HG03575 (cell line): ENCODE results near the gene LRRC2.
"Not testable (repeated sequence)": the region's sequence is repeated elsewhere in the genome, so short reads cannot be mapped to it uniquely, and the experiment has no call there.

Experiments
- ATAC-seq: cut with Tn5 transposase; IDR thresholded peaks from one replicate; pipeline ENCODE4 v1.9.1; 2021; ENCODE audit not compliant: unreplicated experiment, insufficient number of reproducible peaks, low FRiP score; ENCODE audit errors: extremely low read depth

Gene LRRC2, protein sequence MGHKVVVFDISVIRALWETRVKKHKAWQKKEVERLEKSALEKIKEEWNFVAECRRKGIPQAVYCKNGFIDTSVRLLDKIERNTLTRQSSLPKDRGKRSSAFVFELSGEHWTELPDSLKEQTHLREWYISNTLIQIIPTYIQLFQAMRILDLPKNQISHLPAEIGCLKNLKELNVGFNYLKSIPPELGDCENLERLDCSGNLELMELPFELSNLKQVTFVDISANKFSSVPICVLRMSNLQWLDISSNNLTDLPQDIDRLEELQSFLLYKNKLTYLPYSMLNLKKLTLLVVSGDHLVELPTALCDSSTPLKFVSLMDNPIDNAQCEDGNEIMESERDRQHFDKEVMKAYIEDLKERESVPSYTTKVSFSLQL

DNA sequence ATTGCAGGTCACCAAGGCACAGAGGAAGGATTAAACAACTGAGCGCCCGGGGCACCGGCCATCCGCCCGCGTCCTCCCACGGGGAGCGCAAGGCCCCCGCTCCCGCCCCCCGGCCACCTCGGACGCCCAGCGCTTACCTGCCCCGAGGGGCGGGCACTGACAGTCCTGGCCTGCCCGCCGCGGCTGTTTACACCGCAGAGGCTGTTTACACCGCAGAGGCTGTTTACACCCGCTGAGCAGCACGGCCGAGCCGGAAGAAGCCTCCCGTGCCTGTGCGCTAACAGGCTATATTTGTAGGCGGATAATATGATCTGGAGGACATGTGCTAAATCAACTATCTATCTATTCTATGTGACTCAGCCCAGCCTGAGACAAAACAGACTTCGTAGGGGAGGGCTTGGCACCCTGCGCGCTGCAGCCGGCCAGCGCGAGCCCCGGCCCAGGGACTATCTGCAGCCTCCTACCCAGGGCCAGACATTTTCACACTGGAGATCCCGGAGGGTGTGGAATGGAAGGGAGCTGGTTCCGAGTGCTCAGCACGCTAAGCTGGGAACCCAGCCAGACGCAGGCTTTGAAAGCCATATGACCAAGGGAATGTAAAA, at the start of gene LRRC2:
TSS of gene LRRC2 (minus strand) at position 263 of the 602 bp plus-strand sequence. CDS start 14,711 bp downstream, outside the sequence.
- no peak for ATAC-seq

DNA sequence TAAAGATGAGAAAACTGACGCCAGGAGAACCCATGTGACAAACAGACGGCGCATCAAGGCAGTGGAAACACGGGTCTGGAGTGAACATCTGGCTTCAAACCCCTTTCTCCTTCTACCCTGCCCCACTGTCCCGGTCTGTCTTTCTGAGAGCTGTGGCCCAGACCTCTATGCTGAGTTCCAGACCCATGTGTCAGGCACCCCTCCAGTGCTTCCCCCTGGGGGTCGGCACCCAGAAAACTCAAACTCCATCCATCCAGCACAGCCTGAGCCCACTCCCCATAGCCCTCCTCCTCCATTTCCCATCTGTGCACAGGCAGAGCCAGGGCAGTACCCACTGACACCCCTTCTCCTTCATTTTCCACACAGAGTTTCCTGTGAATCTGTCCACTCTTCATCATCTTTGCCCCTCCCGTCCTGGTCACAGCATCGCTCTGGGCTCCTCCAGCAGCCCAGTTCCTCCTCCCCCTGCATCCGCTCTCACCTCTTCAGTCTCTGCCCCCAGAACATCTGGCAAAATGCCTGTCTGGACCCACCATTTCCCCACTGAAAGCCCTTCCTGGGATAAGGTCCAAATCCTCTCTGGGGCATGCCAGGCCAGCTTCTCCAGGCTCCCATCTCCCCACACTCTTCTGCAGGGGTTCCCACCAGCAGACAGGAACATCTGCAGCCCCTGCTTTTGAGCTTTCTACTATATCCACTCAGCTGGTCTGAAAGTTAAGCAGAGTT, 49.1 kb upstream of the LRRC2 start:
- ATAC-seq, result no peak

DNA sequence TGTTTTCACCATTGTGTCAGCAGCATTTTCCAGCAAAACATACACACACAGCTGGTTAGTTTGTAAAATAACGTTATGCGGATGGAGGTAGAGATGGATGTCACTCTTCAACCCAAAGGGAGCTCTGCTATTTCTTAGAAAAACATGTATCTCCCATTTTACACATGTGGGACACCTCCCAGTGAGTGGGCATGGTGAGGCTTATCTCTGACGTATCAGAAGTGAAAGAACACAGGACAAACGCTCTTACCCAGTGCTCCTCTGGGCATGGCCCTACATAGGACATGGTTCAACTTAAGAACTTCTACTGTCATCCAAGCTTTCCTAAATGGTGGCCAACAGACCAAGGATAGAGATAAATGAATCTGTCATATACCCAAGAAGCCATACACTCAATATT, 48.3 kb upstream of the LRRC2 start:
- ATAC-seq, result no peak

DNA sequence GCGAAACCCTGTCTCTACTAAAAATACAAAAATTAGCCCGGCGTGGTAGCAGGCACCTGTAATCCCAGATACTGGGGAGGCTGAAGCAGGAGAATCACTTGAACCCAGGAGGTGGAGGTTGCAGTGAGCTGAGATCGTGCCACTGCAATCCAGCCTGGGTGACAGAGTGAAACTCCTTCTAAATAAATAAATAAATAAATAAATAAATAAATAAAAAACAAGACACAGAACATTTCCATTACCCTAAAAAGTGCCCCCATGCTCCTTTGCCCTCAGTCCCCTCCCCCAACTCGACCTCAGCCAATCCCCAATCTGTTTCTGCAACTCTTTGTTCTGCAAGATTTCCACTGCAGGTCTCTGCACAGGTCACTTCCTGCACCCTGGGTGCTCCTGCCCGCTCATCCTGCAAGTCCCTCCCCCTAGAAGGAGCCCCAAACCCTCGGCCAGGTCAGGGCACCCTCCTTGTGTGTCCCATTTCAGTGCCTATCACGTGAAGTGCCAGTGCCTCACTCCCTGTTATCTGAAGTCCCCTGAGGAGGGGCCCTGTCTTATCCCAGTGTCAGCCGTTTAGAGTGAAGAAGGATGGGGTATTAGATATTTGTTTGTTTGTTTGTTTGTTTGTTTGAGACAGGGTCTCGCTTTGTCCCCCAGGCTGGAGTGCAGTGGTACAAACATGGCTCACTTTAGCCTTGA, 47.4 kb upstream of the LRRC2 start:
- no peak for ATAC-seq

DNA sequence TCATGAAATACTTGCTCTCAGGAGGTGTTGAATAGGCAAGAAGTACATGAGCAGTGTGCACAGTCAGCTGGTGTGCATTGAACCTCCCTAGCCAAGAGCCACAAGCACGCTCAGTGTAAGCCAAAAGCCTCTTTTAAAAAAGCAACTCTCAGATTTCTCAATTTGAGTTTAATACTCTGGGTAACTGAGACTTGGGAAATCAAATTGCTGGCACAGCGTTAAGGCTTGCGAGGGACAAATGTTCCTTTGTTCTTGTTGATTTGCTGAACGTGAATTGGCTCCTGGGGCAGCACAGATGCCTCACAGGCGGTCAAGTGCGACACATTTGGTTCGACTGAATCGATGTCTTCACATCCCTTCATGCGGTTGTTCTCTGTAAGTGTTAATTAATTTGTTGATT, 46.2 kb upstream of the LRRC2 start, which contains the start of gene FAM240A:
TSS of gene FAM240A (plus strand) at position 202 of the 400 bp plus-strand sequence. CDS start at position 361, 159 bp downstream.
- no peak for ATAC-seq

DNA sequence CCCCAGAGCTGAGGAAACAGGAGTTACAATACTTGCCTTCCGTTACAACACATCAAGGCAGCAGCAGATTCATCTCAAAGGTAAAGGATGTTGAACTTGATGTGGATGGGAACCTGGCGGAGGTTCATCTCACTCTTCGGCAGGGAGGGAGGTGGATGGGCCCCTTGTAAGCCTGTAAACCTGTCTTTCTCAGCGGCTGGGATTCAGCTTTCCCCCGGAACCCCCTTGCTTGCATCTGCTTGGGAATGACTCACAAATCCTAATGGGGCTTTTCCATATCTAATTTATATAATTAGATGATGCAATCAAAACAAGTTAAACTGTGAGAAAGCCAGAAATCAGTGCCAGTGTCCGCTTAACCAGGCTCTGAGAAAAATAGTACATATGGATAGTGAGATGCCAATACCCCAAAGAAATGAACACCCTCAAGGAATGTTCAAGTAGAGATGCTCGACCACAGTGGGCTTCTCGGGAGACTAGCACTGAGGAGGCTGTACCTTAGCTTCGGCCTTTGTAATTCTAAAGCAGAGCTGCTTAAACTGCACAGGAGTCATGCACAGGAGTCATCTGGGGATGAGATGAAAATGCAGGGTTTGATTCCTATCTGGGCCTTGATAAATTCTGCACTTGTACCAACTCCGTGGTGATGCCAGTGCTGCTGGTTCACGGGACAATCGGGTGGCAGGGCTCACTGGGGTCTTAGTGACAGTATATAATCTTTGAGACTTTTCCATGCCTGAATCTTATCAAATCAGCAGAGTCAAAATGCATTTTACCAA, 44.0 kb upstream of the LRRC2 start:
- ATAC-seq, result no peak

DNA sequence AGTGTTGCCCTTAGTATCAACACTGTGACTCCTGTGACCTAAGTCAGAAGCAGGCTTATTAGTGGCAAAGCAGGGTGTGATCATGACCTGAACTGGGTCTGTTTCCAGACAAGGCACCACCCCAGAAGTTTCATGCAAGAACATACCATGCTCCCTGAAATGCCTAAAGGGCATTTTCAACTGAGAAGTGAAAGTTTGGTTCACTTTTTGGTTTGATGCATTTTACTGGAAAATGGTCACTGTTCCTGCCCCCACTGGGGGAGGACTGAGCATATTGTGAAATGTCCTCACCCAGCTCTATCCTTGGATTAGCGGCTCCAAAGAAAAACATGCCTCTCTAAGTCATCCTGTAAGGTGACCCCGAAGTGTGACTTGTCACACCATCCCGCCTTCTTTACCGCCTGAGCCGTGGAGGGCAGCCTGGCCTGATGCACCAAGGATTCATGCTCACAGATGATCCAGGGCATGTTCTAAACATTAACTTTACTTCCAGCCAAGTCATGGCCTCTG, 43.2 kb upstream of the LRRC2 start:
- no peak for ATAC-seq

DNA sequence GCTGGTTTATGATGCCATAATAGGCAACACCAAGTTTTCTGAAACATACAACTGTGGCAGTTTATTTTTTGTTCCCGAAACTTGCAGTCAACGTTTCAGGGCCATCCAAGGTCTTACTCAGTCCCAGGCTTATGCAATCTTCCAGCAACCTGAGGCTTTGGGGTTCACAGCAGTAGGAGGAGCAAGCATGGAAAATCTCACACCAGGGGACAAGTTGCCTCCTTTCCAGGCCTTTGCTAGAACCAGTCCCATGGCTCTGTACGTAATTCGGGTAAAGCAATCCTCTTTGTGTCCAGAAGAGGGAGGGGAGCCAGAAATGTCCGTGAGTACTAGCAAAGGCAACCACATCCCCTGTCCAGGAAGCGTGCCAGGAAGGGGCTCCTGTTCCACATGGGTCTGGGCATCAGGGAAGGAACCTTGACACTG, 41.5 kb upstream of the LRRC2 start:
- no peak for ATAC-seq

DNA sequence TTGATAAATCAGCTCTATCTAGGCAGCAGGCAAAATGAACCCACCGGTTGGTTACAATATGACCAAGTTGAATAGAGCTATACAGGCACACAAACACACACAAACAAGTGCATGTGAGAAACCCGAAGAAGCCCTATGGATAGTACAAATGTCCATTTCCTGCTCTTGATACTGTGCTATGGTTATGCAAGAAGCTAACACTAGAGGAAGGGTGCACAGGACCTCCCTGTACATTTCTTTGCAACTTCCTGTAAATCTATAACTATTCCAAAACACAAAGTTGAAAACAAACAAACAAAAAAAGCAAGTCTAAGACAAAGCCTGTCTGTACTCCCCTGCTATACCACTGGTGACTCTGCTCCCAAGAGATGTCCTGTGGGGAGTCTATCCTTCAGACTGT, 38.0 kb upstream of the LRRC2 start:
- ATAC-seq, result no peak

DNA sequence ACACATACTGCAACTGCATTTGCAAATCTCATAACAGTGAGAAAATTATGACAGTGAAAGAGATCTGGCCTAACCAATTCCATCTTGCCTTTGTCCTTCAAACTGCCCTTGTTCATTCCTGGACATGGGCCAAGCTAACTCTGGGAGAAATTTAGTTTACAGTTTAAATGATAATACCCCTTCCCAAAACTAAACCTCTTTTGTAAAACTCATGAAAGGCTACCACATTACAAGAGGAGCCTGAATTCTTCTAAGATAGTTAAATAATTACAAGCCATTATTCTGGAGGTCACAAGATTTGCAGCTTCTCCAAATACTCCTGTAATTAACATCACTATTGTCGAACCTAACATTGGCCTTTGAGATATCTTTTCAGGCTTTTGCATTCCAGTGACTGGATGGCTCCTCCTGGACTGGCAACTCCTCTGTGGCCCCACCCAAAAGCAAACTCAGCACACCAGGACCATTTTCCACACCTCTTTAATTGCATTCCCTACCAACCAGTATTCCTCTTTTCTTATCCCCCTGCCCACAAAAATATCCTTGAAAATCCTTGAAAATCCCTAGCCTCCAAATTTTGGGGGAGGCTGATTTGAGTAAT, 37.4 kb upstream of the LRRC2 start:
- no peak for ATAC-seq

DNA sequence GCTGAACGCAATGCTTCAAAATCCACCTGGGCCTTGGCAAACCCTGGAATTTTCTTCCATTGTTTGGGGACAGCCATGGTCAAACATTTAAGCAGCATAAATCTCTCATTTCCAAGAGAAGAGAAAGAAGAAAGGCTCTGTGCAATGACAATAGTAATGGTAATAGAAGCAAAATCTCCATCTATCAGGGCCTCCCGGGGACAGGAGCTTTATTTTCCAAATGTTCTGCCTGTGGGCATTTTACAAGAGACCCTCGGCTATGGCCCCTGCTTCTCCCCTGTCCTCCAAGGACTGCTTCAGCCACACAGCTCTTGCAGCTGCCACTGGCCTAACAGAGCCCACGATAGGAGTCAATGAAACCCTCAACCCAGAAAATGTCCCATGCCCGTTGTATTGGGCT, 33.5 kb upstream of the LRRC2 start:
- no peak for ATAC-seq

DNA sequence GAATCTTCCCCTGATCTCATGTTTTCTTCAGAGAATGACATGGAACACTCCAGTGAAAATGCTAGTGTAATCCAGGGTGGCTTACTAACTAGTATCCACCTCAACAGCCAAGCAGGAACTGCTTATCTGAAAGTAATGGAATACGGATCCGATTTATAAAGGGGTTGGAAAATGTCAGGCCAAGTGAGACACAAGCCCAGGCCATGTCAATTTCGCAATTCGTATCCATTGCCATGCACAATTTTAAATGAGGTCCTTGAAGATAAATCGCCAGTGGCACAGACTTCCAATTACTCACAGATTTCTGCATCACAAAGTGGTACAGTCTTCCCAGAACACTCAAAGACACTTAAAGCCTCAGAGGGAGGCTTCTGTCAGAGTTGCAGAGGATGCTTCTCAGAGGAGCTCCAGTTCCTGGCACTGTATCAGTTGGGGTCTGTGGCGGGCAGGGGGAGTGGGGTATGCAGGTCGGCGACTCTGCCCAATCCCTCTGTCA, 29.8 kb upstream of the LRRC2 start:
- ATAC-seq, result no peak

DNA sequence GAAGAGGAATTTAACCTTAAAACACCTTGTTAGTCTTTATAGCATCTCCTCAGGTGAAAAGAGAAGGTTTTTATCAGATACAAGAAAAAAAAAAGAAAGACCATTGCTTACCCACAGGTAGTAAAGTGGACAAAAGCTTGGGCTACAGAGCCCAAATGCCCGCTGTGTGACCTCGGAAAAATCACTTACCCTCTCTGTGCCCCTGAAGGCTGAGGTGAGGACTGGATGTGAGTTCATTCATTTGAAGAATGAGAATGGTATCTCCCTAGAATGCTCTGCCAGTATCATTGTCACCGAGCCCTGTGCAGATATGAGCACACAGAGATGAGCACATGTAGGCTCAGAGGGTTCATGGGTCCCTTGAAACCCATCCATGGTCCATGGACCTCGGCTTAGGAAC, 28.6 kb upstream of the LRRC2 start:
- no peak for ATAC-seq

DNA sequence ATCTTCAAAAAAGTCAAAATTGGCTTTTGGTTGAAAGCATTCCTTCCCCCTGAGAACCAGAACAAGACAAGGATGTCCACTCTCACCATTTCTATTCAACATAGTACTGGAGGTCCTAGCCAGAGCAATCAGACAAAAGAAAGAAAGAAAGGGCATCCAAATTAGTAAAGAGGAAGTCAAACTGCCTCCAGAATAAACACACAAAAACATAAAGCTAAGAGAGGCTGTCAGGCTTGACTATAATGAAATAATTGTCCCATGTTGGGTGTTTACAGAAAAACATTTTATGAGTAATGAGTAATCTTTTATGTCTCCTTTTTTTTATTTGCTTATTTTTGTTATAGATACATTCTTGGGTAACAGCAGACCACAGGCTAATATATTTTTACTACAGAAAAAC, 27.9 kb upstream of the LRRC2 start:
- ATAC-seq, result no peak

DNA sequence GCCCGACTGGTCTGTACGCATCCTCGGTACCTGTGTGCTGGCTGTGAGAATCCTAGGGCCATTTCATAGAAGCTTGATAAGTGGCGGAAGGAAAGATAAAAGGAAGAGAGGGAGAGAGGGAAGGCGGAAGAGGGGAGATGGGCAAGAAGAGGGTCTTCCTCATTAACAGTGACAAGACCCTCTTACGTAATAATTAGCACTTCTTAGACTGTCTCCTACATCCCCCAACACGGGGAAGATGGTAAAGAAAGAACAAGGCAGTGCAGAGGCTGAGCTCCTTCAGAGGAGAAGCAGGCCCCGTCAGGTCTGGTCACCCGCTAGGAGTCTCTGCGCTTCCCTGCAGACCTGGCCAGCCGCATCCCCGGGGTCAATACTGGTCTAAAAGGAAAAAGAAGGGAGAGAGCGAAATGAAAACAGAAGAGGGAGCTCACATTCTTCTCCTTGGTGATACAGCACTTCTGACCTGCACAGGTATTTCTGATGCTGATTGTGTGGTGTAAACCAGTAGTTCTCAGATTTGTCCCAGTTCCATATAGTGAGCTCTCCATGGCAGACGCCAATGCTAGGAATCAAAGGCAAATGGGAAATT, 27.3 kb upstream of the LRRC2 start:
- ATAC-seq, result no peak

DNA sequence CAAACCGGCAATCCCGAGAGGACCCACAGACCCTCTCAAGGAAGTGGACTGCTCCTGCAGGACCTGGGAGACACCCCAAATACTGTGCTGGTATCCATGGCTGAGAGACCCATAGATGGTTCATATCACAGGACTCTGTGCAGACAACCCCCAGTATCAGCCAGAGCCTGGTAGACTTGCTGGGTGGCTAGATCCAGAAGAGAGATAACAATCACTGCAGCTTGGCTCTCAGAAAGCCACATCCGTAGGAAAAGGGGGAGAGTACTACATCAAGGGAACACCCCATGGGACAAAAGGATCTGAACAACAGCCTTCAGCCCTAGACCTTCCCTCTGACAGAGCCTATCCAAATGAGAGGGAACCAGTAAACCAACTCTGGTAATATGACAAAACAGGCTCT, 21.2 kb upstream of the LRRC2 start:
- ATAC-seq, result not testable (repeated sequence)

DNA sequence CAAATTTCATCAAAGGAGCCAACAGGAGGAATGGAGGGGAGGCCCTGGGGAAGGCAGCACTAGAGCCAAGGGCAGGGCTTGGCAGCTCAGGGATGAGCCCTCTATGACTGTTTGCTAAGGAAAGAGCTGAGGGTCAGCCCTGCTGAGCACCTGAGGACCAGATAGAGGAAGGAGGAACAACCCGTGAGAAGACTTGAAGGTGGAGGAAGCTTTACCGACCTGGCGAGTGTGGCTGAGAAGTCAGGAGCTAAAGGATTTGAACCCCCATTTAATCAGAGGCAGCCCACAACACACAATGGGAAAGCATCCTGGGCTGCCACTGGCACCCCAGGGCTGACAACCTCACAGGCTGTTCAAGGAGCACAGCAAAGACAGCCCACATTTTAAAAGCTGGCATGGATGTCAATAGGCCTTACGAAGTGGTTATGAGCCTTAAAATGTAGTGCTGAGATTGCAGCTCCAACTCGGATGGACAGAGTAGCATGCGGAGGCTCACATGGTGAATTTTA, 20.7 kb upstream of the LRRC2 start:
- no peak for ATAC-seq
